Measurements from ENCODE around the gene PDX1.

PDX1 gene

DNA sequence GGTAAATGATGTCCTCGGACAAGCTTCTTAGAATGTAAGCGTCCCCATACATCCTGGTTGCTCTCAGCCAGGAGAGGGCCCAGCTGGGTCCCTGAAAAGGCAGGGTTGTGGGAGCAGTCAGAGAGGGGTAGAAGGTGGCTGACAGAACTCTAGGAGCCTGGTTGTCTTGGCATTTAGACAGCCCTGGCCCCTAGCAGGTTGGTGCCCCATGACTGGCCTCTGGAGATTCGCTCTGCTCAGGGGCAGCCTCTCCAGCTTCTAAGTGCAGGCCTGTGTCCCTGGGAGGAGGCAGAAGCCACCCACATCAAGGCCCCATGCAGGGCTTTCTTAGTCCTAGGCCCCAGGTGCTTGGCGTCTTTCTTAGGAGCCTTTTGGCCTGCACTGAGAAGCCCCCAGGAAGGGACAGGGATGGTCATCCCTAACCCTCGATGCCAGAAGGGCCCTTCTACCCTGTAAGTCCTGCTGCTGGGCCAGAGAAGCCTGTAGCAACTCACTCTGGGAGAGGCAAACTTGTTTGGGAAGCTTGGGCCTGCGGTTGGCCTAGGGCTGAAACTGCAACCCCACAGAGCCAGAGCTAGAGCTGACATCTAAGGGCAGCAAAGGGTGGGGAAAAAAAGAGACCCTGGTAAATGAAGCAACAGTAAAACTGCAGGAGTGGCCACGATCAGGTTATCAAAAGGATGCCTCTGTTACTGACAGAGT, 52.1 kb downstream of the PDX1 start:
- no peak for DNase-seq

- no peak for DNase-seq
These were observed 52.6 kb downstream of the PDX1 start for GRCh38 chr13:27972478-27972820.

DNA sequence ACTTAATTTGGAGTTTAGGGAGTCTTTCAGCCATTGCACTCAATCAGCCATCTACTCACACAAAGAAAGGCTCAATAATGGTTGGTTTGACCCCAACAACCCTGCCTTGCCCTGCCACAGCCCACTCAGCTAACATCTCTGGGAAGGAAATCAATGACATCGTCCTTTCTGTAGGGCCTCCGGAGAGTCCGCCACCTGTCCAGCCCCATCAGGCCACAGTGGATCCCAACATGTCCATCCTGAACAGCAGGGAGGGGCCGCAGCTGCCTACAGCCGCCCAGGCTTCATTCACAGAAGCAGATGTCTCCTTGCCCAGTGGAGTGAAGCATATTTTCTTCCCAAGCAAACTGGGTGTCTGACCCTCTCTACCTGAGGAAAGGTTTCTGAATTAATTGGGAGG, 53.5 kb downstream of the PDX1 start:
- DNase-seq: no peak

GRCh38 chr13:27973961-27974662, 54.3 kb downstream of the PDX1 start:
- DNase-seq: no peak
